Measurements from ENCODE around the gene EHD1.

EHD1 gene

GRCh38 chr11:64896448-64897022, 18.1 kb upstream of the EHD1 start:
- no peak for DNase-seq (ENCODE audit: low read depth)
- no peak for TF ChIP-seq CTCF (conservative IDR thresholded peaks at IDR 0.05; ENCODE audit: low read depth, low read length)
- H3K4me3 ChIP-seq (ENCODE audit: low read depth, low read length), result no peak overlapping the region

- TF ChIP-seq CTCF (conservative IDR thresholded peaks at IDR 0.05; ENCODE audit: low read depth, low read length), result no peak
- no peak for DNase-seq (ENCODE audit: low read depth)
- no peak overlapping the region for H3K4me3 ChIP-seq (ENCODE audit: low read depth, low read length)
These were observed 16.5 kb upstream of the EHD1 start for GRCh38 chr11:64894812-64895452.

GRCh38 chr11:64894070-64894811, 15.8 kb upstream of the EHD1 start:
- peak; percentile 83 for TF ChIP-seq CTCF (conservative IDR thresholded peaks at IDR 0.05; ENCODE audit: low read depth, low read length)
- DNase-seq (ENCODE audit: low read depth), result peak; percentile 61

GRCh38 chr11:64893194-64894069, 15.0 kb upstream of the EHD1 start:
- no peak overlapping the region for H3K4me3 ChIP-seq (ENCODE audit: low read depth, low read length)
- no peak for DNase-seq (ENCODE audit: low read depth)
- TF ChIP-seq CTCF (conservative IDR thresholded peaks at IDR 0.05; ENCODE audit: low read depth, low read length), result no peak

More at GRCh38 chr11:64894070-64894811, 15.8 kb upstream of the EHD1 start:
- no peak overlapping the region for H3K4me3 ChIP-seq (ENCODE audit: low read depth, low read length)

DNA sequence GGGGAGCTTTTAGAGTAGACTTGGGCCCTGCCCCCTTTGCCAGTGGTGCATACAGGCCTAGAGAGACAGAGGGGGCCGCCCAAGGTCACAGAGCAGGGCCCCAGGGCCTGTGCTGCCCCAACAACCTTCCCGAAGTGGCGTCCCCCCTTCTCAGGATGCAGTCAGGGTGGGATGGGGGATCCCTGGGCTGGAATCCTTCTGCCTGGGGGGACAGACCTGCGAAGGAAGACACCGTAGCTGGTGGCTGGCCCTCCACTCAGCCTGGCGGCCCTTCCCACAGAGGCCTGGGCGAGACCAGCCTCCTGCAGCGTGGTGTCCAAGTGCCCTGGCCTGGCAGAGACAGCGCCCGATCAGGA, 14.4 kb upstream of the EHD1 start:
- no peak overlapping the region for H3K4me3 ChIP-seq (ENCODE audit: low read depth, low read length)
- no peak for TF ChIP-seq CTCF (conservative IDR thresholded peaks at IDR 0.05; ENCODE audit: low read depth, low read length)
- DNase-seq (ENCODE audit: low read depth), result no peak

- no peak for DNase-seq (ENCODE audit: low read depth)
- TF ChIP-seq CTCF (conservative IDR thresholded peaks at IDR 0.05; ENCODE audit: low read depth, low read length), result no peak
- H3K4me3 ChIP-seq (ENCODE audit: low read depth, low read length), result no peak overlapping the region
These were observed 14.0 kb upstream of the EHD1 start for GRCh38 chr11:64892411-64892831.

Data from choroid plexus epithelial cell (primary cell).